Esophagus muscularis mucosa (tissue), 4 donors: ENCODE measurements around the gene TFPI2. TPM values are rescaled to one million over a fixed set of nuclear protein-coding genes. Genes with fewer than 3 reads are reported as not detected.

ENCODE experiments used
- DNase-seq: peaks from one replicate; pipeline ENCODE4 v3.0.0-alpha.2; 2017; ENCODE audit errors: extremely low spot score
- H3K27ac ChIP-seq, 4 donors: fragments of 200-600 bp; sonication (generic); replicated peaks in 1 of 4; 1 replicate in 3 of 4; 2 replicates in 1 of 4; pipeline ENCODE4 v1.5.1; 2016 to 2019; ENCODE audit warnings: mild to moderate bottlenecking in 1 of 4
- H3K27me3 ChIP-seq, 4 donors: fragments of 200-600 bp; sonication (generic); one replicate each; pipeline versions ENCODE4 v1.5.1 to v1.6.0; 2016 to 2019
- H3K36me3 ChIP-seq, 4 donors: fragments of 200-600 bp; sonication (generic); one replicate each; pipeline ENCODE4 v1.5.1; 2016 to 2019
- H3K4me1 ChIP-seq, 4 donors: fragments of 200-600 bp; sonication (generic); one replicate each; pipeline ENCODE4 v1.5.1; 2016 to 2019
- H3K4me3 ChIP-seq, 4 donors: fragments of 200-600 bp; sonication (generic); 1 replicate in 2 of 4; 2 replicates in 2 of 4; pipeline ENCODE4 v1.5.1; 2016 to 2019; ENCODE audit warnings: mild to moderate bottlenecking in 4 of 4, moderate library complexity in 1 of 4
- H3K9me3 ChIP-seq, 4 donors: fragments of 200-600 bp; sonication (generic); 1 replicate in 3 of 4; 2 replicates in 1 of 4; pipeline ENCODE4 v1.5.1; 2016 to 2019
- CTCF ChIP-seq, 3 experiments: fragments of 200-600 bp in 2 of 3; fragments of 450-650 bp in 1 of 3; sonication (generic) in 2 of 3; IDR thresholded peaks; one replicate each; pipeline ENCODE4 v1.5.1; 2017 to 2019; ENCODE audit warnings: antibody characterized with exemption in 3 of 3, mild to moderate bottlenecking in 2 of 3, moderate library complexity in 1 of 3
- EP300 ChIP-seq: sonication (generic); formaldehyde crosslinking; IDR thresholded peaks from one replicate; pipeline ENCODE4 v1.6.1; 2017; ENCODE audit warnings: antibody characterized with exemption
- POLR2A ChIP-seq: fragments of 450-650 bp; IDR thresholded peaks from one replicate; pipeline ENCODE4 v1.6.1; 2017; ENCODE audit warnings: antibody characterized with exemption, moderate library complexity, mild to moderate bottlenecking, low read depth
- POLR2AphosphoS5 ChIP-seq, 2 donors: sonication (generic); formaldehyde crosslinking; IDR thresholded peaks; one replicate each; pipeline ENCODE4 v1.6.1; 2017; ENCODE audit warnings: antibody characterized with exemption in 2 of 2
- WGBS: methylation state at CpG from one replicate; pipeline ENCODE4 v1.1.5; 2018; 5-methylcytosine and 5-hydroxymethylcytosine counted together
- intact Hi-C: fragments of 100-400 bp; cut with DNase I; formaldehyde crosslinking; loops from one replicate; pipeline ENCODE4 v1.15.1; 2023
- total RNA-seq, 4 donors: library from RNA; depleted of rRNA; stranded (reverse); fragments of >200 nt; gene quantifications; one replicate each; pipeline versions ENCODE4 v1.1.0 to v1.2.1, GENCODE V29; 2016

Gene TFPI2
- total RNA-seq, 4 donors from 2014 or later = 1.9 to 3.2 (median 2.3) TPM; not detected in 1

GRCh38 chr7:93931655-93932054 lies 41.1 kb upstream of the TFPI2 start:
- Histone ChIP-seq H3K27ac (no peak overlapping the region), H3K4me1 (peaks cover 8 to 23% (median 14%) of the 10 kb centered on the region in 4 donors), H3K36me3 (peaks cover 0 to 5% (median 2%) of the 10 kb centered on the region in 4 donors), H3K4me3 (no peak overlapping the region), H3K9me3 (no peaks in the 10 kb centered on the region), H3K27me3 (no peaks in the 10 kb centered on the region)
- TF ChIP-seq EP300 (no peak), CTCF (IDR thresholded peaks at IDR 0.05) (no peak), POLR2AphosphoS5 (IDR thresholded peaks at IDR 0.05) (no peak), POLR2A (no peak)
- intact Hi-C loops = no loop called here
- DNase-seq = no peak
- 60% methylated on average over 3 of the region's 3 CpGs for WGBS

- intact Hi-C loops = no loop called here
- Histone ChIP-seq H3K36me3 (peaks cover 0 to 13% (median 6%) of the 10 kb centered on the region in 4 donors), H3K9me3 (no peaks in the 10 kb centered on the region), H3K27ac (peak overlapping the region; percentile 13 to 68 (median 40)), H3K4me1 (peaks cover 8 to 40% (median 35%) of the 10 kb centered on the region in 4 donors), H3K27me3 (no peaks in the 10 kb centered on the region), H3K4me3 (no peak overlapping the region)
- TF ChIP-seq POLR2A (no peak), EP300 (no peak), CTCF (IDR thresholded peaks at IDR 0.05) (no peak), POLR2AphosphoS5 (IDR thresholded peaks at IDR 0.05) (no peak)
- no peak for DNase-seq
- WGBS = 71% methylated on average over 3 of the region's 3 CpGs
These were observed 37.0 kb upstream of the TFPI2 start for GRCh38 chr7:93927585-93927984.

GRCh38 chr7:93926800-93927199 lies 36.2 kb upstream of the TFPI2 start:
- intact Hi-C loops = no loop called here
- no peaks in the 10 kb centered on the region for H3K27me3 ChIP-seq
- 45% methylated on average over 1 of the region's 1 CpG for WGBS
- no peak for DNase-seq
- H3K36me3 ChIP-seq = peaks cover 0 to 13% (median 6%) of the 10 kb centered on the region in 4 donors
- H3K4me3 ChIP-seq = no peak overlapping the region
- H3K4me1 ChIP-seq = peaks cover 8 to 40% (median 36%) of the 10 kb centered on the region in 4 donors
- no peaks in the 10 kb centered on the region for H3K9me3 ChIP-seq
- H3K27ac ChIP-seq = peak overlapping the region in 3 of 4 donors; percentile 36 to 68 (median 43)
- TF ChIP-seq POLR2AphosphoS5 (IDR thresholded peaks at IDR 0.05) = no peak
- TF ChIP-seq POLR2A = no peak
- no peak for TF ChIP-seq EP300
- TF ChIP-seq CTCF (IDR thresholded peaks at IDR 0.05) = no peak

- Histone ChIP-seq H3K4me3 (peak overlapping the region; percentile 60 to 72 (median 69)), H3K27ac (peak overlapping the region; percentile 89 to 92 (median 90)), H3K36me3 (peaks cover 0 to 13% (median 6%) of the 10 kb centered on the region in 4 donors), H3K27me3 (no peaks in the 10 kb centered on the region), H3K4me1 (peaks cover 12 to 54% (median 50%) of the 10 kb centered on the region in 4 donors), H3K9me3 (no peaks in the 10 kb centered on the region)
- no peak for DNase-seq
- no peak for TF ChIP-seq POLR2A
- no peak for TF ChIP-seq POLR2AphosphoS5 (IDR thresholded peaks at IDR 0.05)
- TF ChIP-seq CTCF (IDR thresholded peaks at IDR 0.05) = no peak
- TF ChIP-seq EP300 = no peak
- WGBS = 16% methylated on average over 1 of the region's 1 CpG
- intact Hi-C loops = no loop called here
These were observed 33.4 kb upstream of the TFPI2 start for GRCh38 chr7:93923942-93924341.

GRCh38 chr7:93923296-93923695 lies 32.7 kb upstream of the TFPI2 start:
- Histone ChIP-seq H3K4me1 (peaks cover 12 to 54% (median 50%) of the 10 kb centered on the region in 4 donors), H3K27me3 (no peaks in the 10 kb centered on the region), H3K9me3 (no peaks in the 10 kb centered on the region), H3K36me3 (peaks cover 0 to 13% (median 6%) of the 10 kb centered on the region in 4 donors), H3K27ac (peak overlapping the region; percentile 89 to 92 (median 90)), H3K4me3 (peak overlapping the region; percentile 60 to 72 (median 69))
- intact Hi-C loops = no loop called here
- 41% methylated on average over 6 of the region's 6 CpGs for WGBS
- TF ChIP-seq EP300 (no peak), POLR2AphosphoS5 (IDR thresholded peaks at IDR 0.05) (no peak), POLR2A (no peak), CTCF (IDR thresholded peaks at IDR 0.05) (no peak)
- DNase-seq = no peak
